HG03521 (cell line): ENCODE measurements around the gene TMEM175.

Experiments
- ATAC-seq: cut with Tn5 transposase; IDR thresholded peaks from one replicate; pipeline ENCODE4 v1.9.1; 2021; ENCODE audit warnings: mild to moderate bottlenecking, moderate library complexity; ENCODE audit not compliant: unreplicated experiment

Gene TMEM175

GRCh38 chr4:898869-899555, 33.2 kb upstream of the TMEM175 start:
- ATAC-seq = no peak

- no peak for ATAC-seq
These were observed 32.7 kb upstream of the TMEM175 start for GRCh38 chr4:899556-899906.

GRCh38 chr4:900073-900472, 32.2 kb upstream of the TMEM175 start:
- ATAC-seq = no peak

GRCh38 chr4:900721-901120, 31.5 kb upstream of the TMEM175 start:
- ATAC-seq = no peak

- no peak for ATAC-seq
These were observed 30.9 kb upstream of the TMEM175 start for GRCh38 chr4:901192-901910.

GRCh38 chr4:903066-904046, 28.9 kb upstream of the TMEM175 start:
- ATAC-seq = no peak

- no peak for ATAC-seq
These were observed 26.5 kb upstream of the TMEM175 start for GRCh38 chr4:905485-906338.

GRCh38 chr4:906339-907102, 25.7 kb upstream of the TMEM175 start:
- no peak for ATAC-seq

GRCh38 chr4:907103-907400, 25.2 kb upstream of the TMEM175 start:
- no peak for ATAC-seq

- ATAC-seq = no peak
These were observed 24.4 kb upstream of the TMEM175 start for GRCh38 chr4:907691-908425.

- ATAC-seq = no peak
These were observed 23.1 kb upstream of the TMEM175 start for GRCh38 chr4:909131-909571.

- no peak for ATAC-seq
These were observed 22.4 kb upstream of the TMEM175 start for GRCh38 chr4:909821-910220.

GRCh38 chr4:910366-911091, 21.7 kb upstream of the TMEM175 start:
- ATAC-seq = no peak

- ATAC-seq = no peak
These were observed 21.0 kb upstream of the TMEM175 start for GRCh38 chr4:911221-911751.

GRCh38 chr4:911871-912490, 20.3 kb upstream of the TMEM175 start:
- ATAC-seq = no peak

GRCh38 chr4:912548-913279, 19.5 kb upstream of the TMEM175 start:
- no peak for ATAC-seq

- no peak for ATAC-seq
These were observed 19.0 kb upstream of the TMEM175 start for GRCh38 chr4:913280-913618.
